ENCODE results near the gene DUSP16. TPM values are rescaled to one million over a fixed set of nuclear protein-coding genes. Genes with fewer than 3 reads are reported as not detected.
A peak's percentile ranks its signal among the peaks of the same experiment; 100 is the strongest.

The DUSP16 gene
- total and polyA plus RNA-seq, 5 donors from 2014 or later = 29.4 to 108 (median 30.3) TPM

DNA sequence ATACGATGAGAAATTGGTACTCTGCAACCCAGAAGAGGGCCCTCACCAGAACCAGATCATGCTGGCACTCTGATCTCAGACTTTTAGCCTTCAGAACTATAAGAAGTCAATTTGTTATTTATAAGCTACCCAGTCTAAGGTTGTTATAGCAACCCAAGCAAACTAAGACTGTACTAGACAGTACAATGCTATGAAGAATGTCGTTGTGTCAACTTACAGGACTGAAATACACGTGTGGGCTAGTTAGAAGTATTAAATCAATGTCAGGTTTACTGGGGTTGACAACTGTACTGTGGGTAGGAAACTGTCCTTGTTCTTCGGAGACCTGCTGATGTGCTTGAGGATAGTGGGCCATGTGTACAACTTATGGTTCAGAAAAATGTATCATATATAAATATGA is 19.7 kb downstream of the DUSP16 start:
- Histone ChIP-seq H3K4me3 (ENCODE audit: low read depth, low read length) (peak overlapping the region; percentile 11), H3K9me3 (ENCODE audit: control insufficient read depth in 2 of 2, low read length in 2 of 2) (no peaks in the 10 kb centered on the region), H3K4me1 (ENCODE audit: control insufficient read depth, insufficient read depth, low read length, poor library complexity, severe bottlenecking) (peaks cover 40% of the 10 kb centered on the region), H3K36me3 (ENCODE audit: control insufficient read depth, insufficient read depth, low read length) (peaks cover 6% of the 10 kb centered on the region), H3K27ac (ENCODE audit: insufficient read depth, low read length, poor library complexity, severe bottlenecking) (peak overlapping the region; percentile 47), H3K27me3 (ENCODE audit: control insufficient read depth, insufficient read depth, low read length) (no peaks in the 10 kb centered on the region)
- Mint-ChIP-seq H3K4me1 (peaks cover 38 to 82% (median 63%) of the 10 kb centered on the region in 4 donors), H3K27me3 (no peaks in the 10 kb centered on the region), H3K9me3 (no peaks in the 10 kb centered on the region), H3K36me3 (peaks cover 11% of the 10 kb centered on the region), H3K4me3 (peak overlapping the region in 1 of 4 donors; percentile 2), H3K27ac (peak overlapping the region; percentile 16 to 53 (median 22))
- DNase-seq (no peak), ATAC-seq (ENCODE audit: low read depth in 2 of 2) (peak in 1 of 2 donors; percentile 43)

DNA sequence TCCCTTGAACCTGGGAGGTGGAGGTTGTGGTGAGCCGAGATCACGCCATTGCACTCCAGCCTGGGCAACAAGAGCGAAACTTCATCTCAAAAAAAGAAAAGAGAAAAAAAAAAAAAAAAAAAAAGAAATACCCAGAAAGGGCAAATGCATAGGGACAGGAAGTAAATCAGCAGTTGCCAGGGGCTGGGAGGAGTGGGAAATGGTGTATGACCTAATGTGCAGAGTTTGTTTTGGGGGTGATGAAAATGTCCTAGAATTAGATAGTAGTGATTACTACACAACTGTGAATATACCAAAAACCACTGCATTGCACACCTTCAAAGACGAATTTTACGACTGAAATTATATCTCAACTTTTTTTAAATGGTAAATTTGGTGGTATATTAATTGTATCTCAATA is 20.4 kb downstream of the DUSP16 start:
- H3K9me3 Mint-ChIP-seq = no peaks in the 10 kb centered on the region
- H3K4me3 Mint-ChIP-seq = peak overlapping the region in 1 of 4 donors; percentile 2
- H3K36me3 ChIP-seq (ENCODE audit: control insufficient read depth, insufficient read depth, low read length) = peaks cover 9% of the 10 kb centered on the region
- no peak overlapping the region for H3K27ac ChIP-seq (ENCODE audit: insufficient read depth, low read length, poor library complexity, severe bottlenecking)
- peak overlapping the region in 2 of 3 donors; percentile 16 to 22 for H3K27ac Mint-ChIP-seq
- H3K9me3 ChIP-seq (ENCODE audit: control insufficient read depth in 2 of 2, low read length in 2 of 2) = no peaks in the 10 kb centered on the region
- peaks cover 9% of the 10 kb centered on the region for H3K36me3 Mint-ChIP-seq
- no peaks in the 10 kb centered on the region for H3K27me3 Mint-ChIP-seq
- H3K4me1 Mint-ChIP-seq = peaks cover 38 to 82% (median 60%) of the 10 kb centered on the region in 4 donors
- no peaks in the 10 kb centered on the region for H3K27me3 ChIP-seq (ENCODE audit: control insufficient read depth, insufficient read depth, low read length)
- H3K4me3 ChIP-seq (ENCODE audit: low read depth, low read length) = no peak overlapping the region
- ATAC-seq (ENCODE audit: low read depth in 2 of 2) = no peak
- H3K4me1 ChIP-seq (ENCODE audit: control insufficient read depth, insufficient read depth, low read length, poor library complexity, severe bottlenecking) = peaks cover 33% of the 10 kb centered on the region
- peak in 1 of 3 donors; percentile 41 for DNase-seq

DNA sequence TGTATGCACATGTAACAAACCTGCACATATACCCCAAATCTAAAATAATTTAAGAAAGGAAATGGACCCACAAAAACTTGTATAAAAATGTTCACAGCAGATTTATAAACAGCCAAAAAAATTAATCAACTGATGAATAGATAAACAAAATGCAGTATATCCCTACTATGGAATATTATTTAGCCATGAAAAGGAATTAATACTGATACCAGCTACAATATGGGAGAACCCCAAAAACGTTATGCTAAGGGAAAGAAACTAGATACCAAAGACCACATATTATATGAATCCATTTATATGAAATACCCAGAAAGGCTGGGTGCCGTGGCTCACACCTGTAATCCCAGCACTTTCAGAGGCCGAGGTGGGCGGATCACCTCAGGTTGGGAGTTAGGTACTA is 20.9 kb downstream of the DUSP16 start:
- H3K36me3 Mint-ChIP-seq = peaks cover 9% of the 10 kb centered on the region

DNA sequence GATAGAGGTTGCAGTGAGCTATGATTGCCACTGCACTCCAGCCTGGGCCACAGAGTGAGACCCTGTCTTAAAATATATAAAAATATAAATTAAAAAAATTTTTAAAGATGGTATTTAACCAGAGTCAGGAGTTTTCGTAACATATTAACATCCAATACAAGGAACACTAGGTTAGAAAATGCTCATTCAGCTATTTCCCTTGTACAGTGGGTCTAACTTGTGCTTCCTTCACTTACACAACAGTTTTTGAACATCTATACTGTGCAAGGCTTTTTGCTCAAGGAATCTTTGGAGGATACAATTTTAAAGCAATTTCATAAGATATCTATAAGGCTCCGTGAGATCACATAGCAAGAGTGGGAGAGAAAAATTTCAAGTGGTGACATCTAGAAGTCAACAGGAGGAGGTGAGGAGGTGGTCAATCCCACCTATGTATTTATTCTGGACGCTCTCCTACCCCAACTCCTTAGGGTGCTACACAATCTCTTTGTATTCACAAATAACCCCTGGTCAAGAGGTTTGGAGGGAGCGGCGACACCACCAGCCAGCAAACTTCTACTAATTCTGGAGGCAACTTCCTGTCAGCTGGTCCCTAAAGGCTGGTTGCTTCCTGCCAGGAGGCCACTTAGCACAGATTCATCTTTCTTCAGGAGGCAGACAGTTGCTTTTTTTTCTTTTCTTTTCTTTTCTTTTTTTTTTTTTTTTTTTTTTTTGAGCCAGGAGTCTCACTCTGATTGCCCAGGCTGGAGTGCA is 22.2 kb downstream of the DUSP16 start:
- Histone ChIP-seq H3K4me3 (ENCODE audit: low read depth, low read length) (peak overlapping the region; percentile 17), H3K36me3 (ENCODE audit: control insufficient read depth, insufficient read depth, low read length) (peaks cover 10% of the 10 kb centered on the region), H3K27me3 (ENCODE audit: control insufficient read depth, insufficient read depth, low read length) (no peaks in the 10 kb centered on the region), H3K4me1 (ENCODE audit: control insufficient read depth, insufficient read depth, low read length, poor library complexity, severe bottlenecking) (peaks cover 39% of the 10 kb centered on the region), H3K9me3 (ENCODE audit: control insufficient read depth in 2 of 2, low read length in 2 of 2) (no peaks in the 10 kb centered on the region), H3K27ac (ENCODE audit: insufficient read depth, low read length, poor library complexity, severe bottlenecking) (peak overlapping the region; percentile 34)
- Mint-ChIP-seq H3K9me3 (no peaks in the 10 kb centered on the region), H3K4me3 (peak overlapping the region in 3 of 4 donors; percentile 69 to 70 (median 70)), H3K27me3 (no peaks in the 10 kb centered on the region), H3K36me3 (peaks cover 12% of the 10 kb centered on the region), H3K27ac (peak overlapping the region; percentile 80 to 88 (median 83)), H3K4me1 (peaks cover 46 to 80% (median 58%) of the 10 kb centered on the region in 4 donors)
- DNase-seq = peak in 1 of 3 donors; percentile 69
- ATAC-seq (ENCODE audit: low read depth in 2 of 2) = no peak

More for the DNA sequence above, 20.9 kb downstream of the DUSP16 start:
- Histone ChIP-seq H3K36me3 (ENCODE audit: control insufficient read depth, insufficient read depth, low read length) (peaks cover 10% of the 10 kb centered on the region), H3K27me3 (ENCODE audit: control insufficient read depth, insufficient read depth, low read length) (no peaks in the 10 kb centered on the region), H3K4me3 (ENCODE audit: low read depth, low read length) (no peak overlapping the region), H3K27ac (ENCODE audit: insufficient read depth, low read length, poor library complexity, severe bottlenecking) (no peak overlapping the region), H3K4me1 (ENCODE audit: control insufficient read depth, insufficient read depth, low read length, poor library complexity, severe bottlenecking) (peaks cover 33% of the 10 kb centered on the region), H3K9me3 (ENCODE audit: control insufficient read depth in 2 of 2, low read length in 2 of 2) (no peaks in the 10 kb centered on the region)
- ATAC-seq (ENCODE audit: low read depth in 2 of 2) = no peak
- Mint-ChIP-seq H3K27me3 (no peaks in the 10 kb centered on the region), H3K9me3 (no peaks in the 10 kb centered on the region), H3K4me1 (peaks cover 39 to 83% (median 60%) of the 10 kb centered on the region in 4 donors), H3K4me3 (peak overlapping the region in 1 of 4 donors; percentile 30), H3K27ac (peak overlapping the region in 2 of 3 donors; percentile 83 to 88)
- no peak for DNase-seq

DNA sequence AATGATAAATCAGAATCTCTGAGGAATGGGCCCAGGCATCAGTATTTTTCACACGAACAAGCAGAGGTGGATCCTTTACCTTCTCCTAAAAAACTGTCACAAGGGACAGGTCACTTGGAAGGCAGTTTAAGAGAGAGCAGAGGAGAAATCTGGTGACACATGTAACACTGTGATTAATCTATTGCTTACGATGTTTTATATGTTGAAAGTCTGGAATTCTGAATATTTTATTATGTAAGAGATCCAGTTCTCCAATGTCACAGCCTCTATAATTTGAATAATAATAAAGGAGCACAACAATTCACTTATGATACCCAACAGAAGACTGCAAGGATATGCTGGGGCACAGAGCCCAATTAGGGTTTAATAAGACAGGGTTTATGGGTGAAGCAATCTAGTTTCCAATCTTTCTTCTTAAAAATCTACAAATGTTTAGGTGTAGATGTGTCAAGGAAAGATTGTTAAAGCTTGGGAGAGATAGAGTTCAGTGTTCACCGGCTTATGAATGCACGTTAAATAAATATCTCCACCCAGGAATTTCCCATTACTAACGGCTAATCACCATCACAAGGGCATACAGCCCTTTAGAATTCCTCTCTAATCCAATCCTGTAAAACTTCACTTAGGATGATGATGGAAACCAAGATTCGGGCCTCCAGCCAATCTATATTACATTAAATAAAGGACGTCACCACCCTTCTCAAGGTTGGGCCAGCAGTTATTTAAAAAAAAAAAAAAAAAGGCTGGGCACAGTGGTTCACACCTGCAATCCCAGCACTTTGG is 23.4 kb downstream of the DUSP16 start:
- Histone ChIP-seq H3K4me1 (ENCODE audit: control insufficient read depth, insufficient read depth, low read length, poor library complexity, severe bottlenecking) (peaks cover 43% of the 10 kb centered on the region), H3K9me3 (ENCODE audit: control insufficient read depth in 2 of 2, low read length in 2 of 2) (no peaks in the 10 kb centered on the region), H3K27ac (ENCODE audit: insufficient read depth, low read length, poor library complexity, severe bottlenecking) (peak overlapping the region; percentile 42), H3K36me3 (ENCODE audit: control insufficient read depth, insufficient read depth, low read length) (peaks cover 10% of the 10 kb centered on the region), H3K4me3 (ENCODE audit: low read depth, low read length) (no peak overlapping the region), H3K27me3 (ENCODE audit: control insufficient read depth, insufficient read depth, low read length) (no peaks in the 10 kb centered on the region)
- Mint-ChIP-seq H3K27me3 (no peaks in the 10 kb centered on the region), H3K4me3 (peak overlapping the region in 3 of 4 donors; percentile 19 to 79 (median 50)), H3K27ac (peak overlapping the region in 1 of 3 donors; percentile 83), H3K36me3 (peaks cover 15% of the 10 kb centered on the region), H3K4me1 (peaks cover 50 to 85% (median 61%) of the 10 kb centered on the region in 4 donors), H3K9me3 (no peaks in the 10 kb centered on the region)
- DNase-seq (no peak), ATAC-seq (ENCODE audit: low read depth in 2 of 2) (no peak)

DNA sequence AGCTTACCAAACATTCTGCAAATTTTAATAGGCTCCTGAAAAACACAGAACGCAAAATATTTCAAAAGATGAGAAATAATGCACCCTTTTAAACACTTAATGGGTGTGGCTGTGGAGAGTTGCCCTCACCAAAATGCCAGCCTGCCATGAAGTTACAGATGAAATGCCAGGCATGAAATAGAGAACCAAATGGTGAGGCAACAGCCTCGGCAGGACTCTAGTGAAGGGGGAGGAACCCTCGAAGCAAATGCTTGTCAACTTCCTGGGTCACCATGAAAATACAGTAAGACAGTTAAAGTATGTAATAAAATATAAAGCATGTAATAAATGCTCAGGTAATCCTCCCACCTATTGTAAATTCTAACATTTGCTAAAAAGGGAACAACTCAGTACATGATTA is 24.1 kb downstream of the DUSP16 start:
- Mint-ChIP-seq H3K4me3 (peak overlapping the region in 3 of 4 donors; percentile 19 to 79 (median 50)), H3K4me1 (peaks cover 51 to 85% (median 61%) of the 10 kb centered on the region in 4 donors), H3K27ac (peak overlapping the region; percentile 26 to 83 (median 26)), H3K36me3 (peaks cover 15% of the 10 kb centered on the region), H3K9me3 (no peaks in the 10 kb centered on the region), H3K27me3 (no peaks in the 10 kb centered on the region)
- DNase-seq (no peak), ATAC-seq (ENCODE audit: low read depth in 2 of 2) (no peak)
- Histone ChIP-seq H3K27me3 (ENCODE audit: control insufficient read depth, insufficient read depth, low read length) (no peaks in the 10 kb centered on the region), H3K4me1 (ENCODE audit: control insufficient read depth, insufficient read depth, low read length, poor library complexity, severe bottlenecking) (peaks cover 45% of the 10 kb centered on the region), H3K9me3 (ENCODE audit: control insufficient read depth in 2 of 2, low read length in 2 of 2) (no peaks in the 10 kb centered on the region), H3K36me3 (ENCODE audit: control insufficient read depth, insufficient read depth, low read length) (peaks cover 10% of the 10 kb centered on the region), H3K4me3 (ENCODE audit: low read depth, low read length) (no peak overlapping the region), H3K27ac (ENCODE audit: insufficient read depth, low read length, poor library complexity, severe bottlenecking) (peak overlapping the region; percentile 42)

DNA sequence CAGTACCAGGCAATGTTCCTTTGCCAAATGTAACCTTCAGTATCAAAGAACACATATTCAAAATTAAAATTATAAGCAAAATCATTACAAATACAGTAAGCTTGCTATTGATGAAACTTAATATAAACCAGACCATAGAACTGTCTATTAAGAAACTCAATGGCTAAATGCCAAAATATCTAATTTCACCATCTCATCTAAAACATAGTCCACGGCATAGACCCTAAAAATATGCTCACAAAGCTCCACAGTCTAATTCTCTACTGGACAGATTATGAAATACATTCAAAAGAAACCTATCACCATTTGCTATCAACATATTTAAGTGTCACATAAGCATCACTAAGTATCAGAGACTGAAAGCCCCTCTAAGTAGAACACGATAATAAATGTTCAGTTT is 25.2 kb downstream of the DUSP16 start:
- no peak for ATAC-seq (ENCODE audit: low read depth in 2 of 2)
- H3K27ac Mint-ChIP-seq = peak overlapping the region in 1 of 3 donors; percentile 1
- Histone ChIP-seq H3K4me1 (ENCODE audit: control insufficient read depth, insufficient read depth, low read length, poor library complexity, severe bottlenecking) (peaks cover 53% of the 10 kb centered on the region), H3K27me3 (ENCODE audit: control insufficient read depth, insufficient read depth, low read length) (no peaks in the 10 kb centered on the region), H3K9me3 (ENCODE audit: control insufficient read depth in 2 of 2, low read length in 2 of 2) (no peaks in the 10 kb centered on the region), H3K36me3 (ENCODE audit: control insufficient read depth, insufficient read depth, low read length) (peaks cover 10% of the 10 kb centered on the region), H3K4me3 (ENCODE audit: low read depth, low read length) (no peak overlapping the region), H3K27ac (ENCODE audit: insufficient read depth, low read length, poor library complexity, severe bottlenecking) (no peak overlapping the region)
- no peaks in the 10 kb centered on the region for H3K27me3 Mint-ChIP-seq
- peaks cover 16% of the 10 kb centered on the region for H3K36me3 Mint-ChIP-seq
- DNase-seq = no peak
- H3K9me3 Mint-ChIP-seq = no peaks in the 10 kb centered on the region
- no peak overlapping the region for H3K4me3 Mint-ChIP-seq
- peaks cover 48 to 87% (median 58%) of the 10 kb centered on the region in 4 donors for H3K4me1 Mint-ChIP-seq

Data from CD4-positive, CD25-positive, alpha-beta regulatory T cell (primary cell).